Right lobe of liver (tissue), 6 donors: ENCODE measurements around the gene ARHGEF16. TPM values are rescaled to one million over a fixed set of nuclear protein-coding genes. Genes with fewer than 3 reads are reported as not detected.

ENCODE experiments used
- ATAC-seq, 4 donors: fragments of 200-7000 bp; cut with Tn5 transposase; one replicate each; pipeline ENCODE4 v1.9.1; 2020; ENCODE audit warnings: mild to moderate bottlenecking in 4 of 4, moderate library complexity in 4 of 4
- DNase-seq, 3 donors: peaks; one replicate each; pipeline ENCODE4 v3.0.0-alpha.2; 2020
- H3K27ac ChIP-seq, 3 donors: fragments of 200-600 bp; one replicate each; pipeline ENCODE4 v1.8.0; 2022
- H3K27me3 ChIP-seq, 2 donors: fragments of 200-600 bp; one replicate each; pipeline ENCODE4 v1.8.0; 2022
- H3K36me3 ChIP-seq, 4 donors: fragments of 200-600 bp; sonication (generic) in 1 of 4; one replicate each; pipeline versions ENCODE4 v1.5.1 to v1.8.0; 2017 to 2022; ENCODE audit warnings: control low read depth in 1 of 4
- H3K4me1 ChIP-seq, 4 donors: fragments of 200-600 bp; sonication (generic) in 1 of 4; one replicate each; pipeline versions ENCODE4 v1.5.1 to v1.8.0; 2017 to 2022; ENCODE audit warnings: control low read depth in 1 of 4
- H3K4me3 ChIP-seq, 3 donors: fragments of 200-600 bp; one replicate each; pipeline ENCODE4 v1.8.0; 2022
- H3K9me3 ChIP-seq, 4 donors: fragments of 200-600 bp; sonication (generic) in 1 of 4; one replicate each; pipeline versions ENCODE4 v1.5.1 to v1.8.0; 2017 to 2022; ENCODE audit warnings: control low read depth in 1 of 4
- CTCF ChIP-seq, 4 donors: fragments of 200-600 bp in 3 of 4; fragments of 450-650 bp in 1 of 4; IDR thresholded peaks; one replicate each; pipeline versions ENCODE4 v1.5.1 to v1.8.0; 2016 to 2022; ENCODE audit warnings: antibody characterized with exemption in 4 of 4, mild to moderate bottlenecking in 2 of 4
- POLR2A ChIP-seq: fragments of 450-650 bp; IDR thresholded peaks from one replicate; pipeline ENCODE4 v1.6.1; 2017; ENCODE audit warnings: antibody characterized with exemption, mild to moderate bottlenecking
- WGBS: methylation state at CpG from one replicate; pipeline ENCODE4 v1.1.6; 2018; ENCODE audit warnings: low coverage, low lambda C conversion rate; ENCODE audit not compliant: insufficient coverage; ENCODE audit errors: missing lambda C conversion rate; 5-methylcytosine and 5-hydroxymethylcytosine counted together
- intact Hi-C, 2 donors: fragments of 100-400 bp; cut with DNase I; formaldehyde crosslinking; loops; one replicate each; pipeline versions ENCODE4 v1.11.2 to v1.14.1; 2022
- total RNA-seq, 6 experiments: library from RNA; depleted of rRNA in 2 of 6; stranded (reverse); fragments of >200 nt in 2 of 6; fragmentation: NEBNext Ultra II Directional in 3 of 6; extraction: Animal tissue kit (Norgen Biotek cat#: 25700) in 3 of 6; gene quantifications; one replicate each; pipeline versions ENCODE4 v1.1.0 to v1.2.4, GENCODE V29; 2016 to 2023
- donor health status: DM: no; HTN: yes; CAD: no.
- donor health status: DM: no; HTN: no; CAD: no.
- donor health status: DM: no; HTN: no; CAD: no.
- donor health status: DM: no; HTN: yes; CAD: no.
- donor health status: DM: no; HTN: yes; CAD: no.

Gene ARHGEF16
- total RNA-seq, 6 experiments from 2014 or later = 2.1 to 16.3 (median 7.5) TPM

- no peaks in the 10 kb centered on the region for H3K9me3 ChIP-seq
- no peak overlapping the region for H3K4me3 ChIP-seq
- no peaks in the 10 kb centered on the region for H3K36me3 ChIP-seq
- no peak for ATAC-seq
- intact Hi-C loops = loop anchor here in 1 of 2 donors (5.0 kb wide), 1 partner anchor 34 kb away; no protein-coding TSS in a partner anchor
- 8% methylated on average over 3 of the region's 5 CpGs for WGBS
- TF ChIP-seq CTCF (IDR thresholded peaks at IDR 0.05) (no peak), POLR2A (no peak)
- H3K4me1 ChIP-seq = peaks cover 0 to 10% (median 3%) of the 10 kb centered on the region in 4 donors
- peak in 1 of 3 donors; percentile 19 for DNase-seq
- no peaks in the 10 kb centered on the region for H3K27me3 ChIP-seq
- H3K27ac ChIP-seq = no peak overlapping the region
Measured at GRCh38 chr1:3452866-3453175, 1.6 kb upstream of the ARHGEF16 start.

- H3K27ac ChIP-seq = no peak overlapping the region
- peak; percentile 76 to 83 (median 76) for DNase-seq
- intact Hi-C loops = loop anchor here in 1 of 2 donors (5.0 kb wide), 1 partner anchor 34 kb away; no protein-coding TSS in a partner anchor
- no peaks in the 10 kb centered on the region for H3K27me3 ChIP-seq
- peak; percentile 93 to 98 (median 96) for TF ChIP-seq CTCF (IDR thresholded peaks at IDR 0.05)
- TF ChIP-seq POLR2A = no peak
- H3K36me3 ChIP-seq = no peaks in the 10 kb centered on the region
- ATAC-seq = peak; percentile 83 to 86 (median 85)
- no peak overlapping the region for H3K4me3 ChIP-seq
- WGBS = 0% methylated on average over 2 of the region's 18 CpGs
- peaks cover 0 to 10% (median 3%) of the 10 kb centered on the region in 4 donors for H3K4me1 ChIP-seq
- H3K9me3 ChIP-seq = no peaks in the 10 kb centered on the region
Measured at GRCh38 chr1:3453203-3453761, 1.2 kb upstream of the ARHGEF16 start.

GRCh38 chr1:3454811-3455618, 550 bp downstream of the ARHGEF16 start:
- Histone ChIP-seq H3K4me1 (peaks cover 0 to 13% (median 3%) of the 10 kb centered on the region in 4 donors), H3K27me3 (no peaks in the 10 kb centered on the region), H3K27ac (peak overlapping the region; percentile 22 to 47 (median 36)), H3K36me3 (no peaks in the 10 kb centered on the region), H3K4me3 (peak overlapping the region; percentile 64 to 67 (median 66)), H3K9me3 (no peaks in the 10 kb centered on the region)
- TF ChIP-seq POLR2A (no peak), CTCF (IDR thresholded peaks at IDR 0.05) (no peak)
- ATAC-seq = peak; percentile 39 to 51 (median 43)
- intact Hi-C loops = loop anchor here in 1 of 2 donors (5.0 kb wide), 1 partner anchor 32 kb away; no protein-coding TSS in a partner anchor
- peak; percentile 66 to 76 (median 74) for DNase-seq
- WGBS = 0% methylated on average over 8 of the region's 46 CpGs

GRCh38 chr1:3455670-3456448, 1.4 kb downstream of the ARHGEF16 start:
- Histone ChIP-seq H3K9me3 (no peaks in the 10 kb centered on the region), H3K36me3 (no peaks in the 10 kb centered on the region), H3K4me1 (peaks cover 0 to 20% (median 3%) of the 10 kb centered on the region in 4 donors), H3K27me3 (no peaks in the 10 kb centered on the region), H3K27ac (no peak overlapping the region), H3K4me3 (no peak overlapping the region)
- intact Hi-C loops = no loop called here
- WGBS = 93% methylated on average over 5 of the region's 18 CpGs
- ATAC-seq = no peak
- TF ChIP-seq CTCF (IDR thresholded peaks at IDR 0.05) = no peak
- TF ChIP-seq POLR2A = no peak
- DNase-seq = peak in 1 of 3 donors; percentile 16
